ENCODE data around the gene SLC27A1. TPM values are rescaled to one million over a fixed set of nuclear protein-coding genes. Genes with fewer than 3 reads are reported as not detected.

Gene SLC27A1
- polyA plus RNA-seq, 1 of the 3 experiments (the other 2 are of a cell fraction) = 15.0 TPM

GRCh38 chr19:17481986-17482385 lies 11.7 kb downstream of the SLC27A1 start:
- WGBS (ENCODE audit: low lambda C conversion rate) = 95% methylated on average over 7 of the region's 13 CpGs
- ChIA-PET POLR2A (no interaction called here), CTCF (interaction anchor here (1.0 kb wide), 1 partner anchor 15 kb away, joined by 3 read pairs; no protein-coding TSS in a partner anchor)
- Histone ChIP-seq H3K9me3 (no peaks in the 10 kb centered on the region), H2AFZ (ENCODE audit: low read depth) (no peak overlapping the region), H3K9me2 (no peaks in the 10 kb centered on the region), H3F3A (replicated peaks; ENCODE audit: insufficient read depth) (peaks cover 7% of the 10 kb centered on the region), H3K9ac (no peak overlapping the region), H3K4me3 (ENCODE audit: low read depth in 2 of 2, low read length in 1 of 2) (no peak overlapping the region), H3K4me2 (no peak overlapping the region), H4K20me1 (ENCODE audit: insufficient read depth) (peaks cover 4% of the 10 kb centered on the region), H3K4me1 (ENCODE audit: control insufficient read depth in 1 of 2, insufficient read depth in 2 of 2, low read depth in 1 of 2, low read length in 1 of 2) (peaks cover 0 to 12% of the 10 kb centered on the region in 2 experiments; a peak in 1 of 4 replicates), H3K79me2 (ENCODE audit: insufficient read depth) (peaks cover 11% of the 10 kb centered on the region), H3K36me3 (replicated peaks in 1 of 2; ENCODE audit: control insufficient read depth in 1 of 2, insufficient read depth in 2 of 2, low read length in 1 of 2) (no peaks in the 10 kb centered on the region), H3K27me3 (ENCODE audit: insufficient read depth) (no peaks in the 10 kb centered on the region), H3K27ac (ENCODE audit: low read depth in 2 of 2, low read length in 1 of 2) (no peak overlapping the region)
- TF ChIP-seq CHD2 (IDR thresholded peaks at IDR 0.05; ENCODE audit: low read length, partially characterized antibody) (no peak), GATA2 (CRISPR knock-in tag; IDR thresholded peaks at IDR 0.05) (no peak), FOXM1 (IDR thresholded peaks at IDR 0.05; ENCODE audit: low read depth) (no peak), MXI1 (IDR thresholded peaks at IDR 0.05; ENCODE audit: low read depth, low read length) (no peak), USF2 (IDR thresholded peaks at IDR 0.05; ENCODE audit: borderline replicate concordance, low read depth, low read length) (no peak), EP300 (IDR thresholded peaks at IDR 0.05; ENCODE audit: borderline replicate concordance in 1 of 2, low read depth in 1 of 2, low read length in 1 of 2) (no peak), YY1 (IDR thresholded peaks at IDR 0.05; ENCODE audit: low read depth) (no peak), ELF1 (IDR thresholded peaks at IDR 0.05) (no peak), SMC3 (IDR thresholded peaks at IDR 0.05; ENCODE audit: low read depth, low read length) (no peak), TCF12 (IDR thresholded peaks at IDR 0.05) (no peak), JUND (IDR thresholded peaks at IDR 0.05) (no peak), GABPA (IDR thresholded peaks at IDR 0.05; ENCODE audit: low read depth) (no peak)
- TF ChIP-seq, protein P1, sequence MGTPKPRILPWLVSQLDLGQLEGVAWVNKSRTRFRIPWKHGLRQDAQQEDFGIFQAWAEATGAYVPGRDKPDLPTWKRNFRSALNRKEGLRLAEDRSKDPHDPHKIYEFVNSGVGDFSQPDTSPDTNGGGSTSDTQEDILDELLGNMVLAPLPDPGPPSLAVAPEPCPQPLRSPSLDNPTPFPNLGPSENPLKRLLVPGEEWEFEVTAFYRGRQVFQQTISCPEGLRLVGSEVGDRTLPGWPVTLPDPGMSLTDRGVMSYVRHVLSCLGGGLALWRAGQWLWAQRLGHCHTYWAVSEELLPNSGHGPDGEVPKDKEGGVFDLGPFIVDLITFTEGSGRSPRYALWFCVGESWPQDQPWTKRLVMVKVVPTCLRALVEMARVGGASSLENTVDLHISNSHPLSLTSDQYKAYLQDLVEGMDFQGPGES (IDR thresholded peaks at IDR 0.05; ENCODE audit: low read depth, low read length) = no peak
- TF ChIP-seq, protein P2, sequence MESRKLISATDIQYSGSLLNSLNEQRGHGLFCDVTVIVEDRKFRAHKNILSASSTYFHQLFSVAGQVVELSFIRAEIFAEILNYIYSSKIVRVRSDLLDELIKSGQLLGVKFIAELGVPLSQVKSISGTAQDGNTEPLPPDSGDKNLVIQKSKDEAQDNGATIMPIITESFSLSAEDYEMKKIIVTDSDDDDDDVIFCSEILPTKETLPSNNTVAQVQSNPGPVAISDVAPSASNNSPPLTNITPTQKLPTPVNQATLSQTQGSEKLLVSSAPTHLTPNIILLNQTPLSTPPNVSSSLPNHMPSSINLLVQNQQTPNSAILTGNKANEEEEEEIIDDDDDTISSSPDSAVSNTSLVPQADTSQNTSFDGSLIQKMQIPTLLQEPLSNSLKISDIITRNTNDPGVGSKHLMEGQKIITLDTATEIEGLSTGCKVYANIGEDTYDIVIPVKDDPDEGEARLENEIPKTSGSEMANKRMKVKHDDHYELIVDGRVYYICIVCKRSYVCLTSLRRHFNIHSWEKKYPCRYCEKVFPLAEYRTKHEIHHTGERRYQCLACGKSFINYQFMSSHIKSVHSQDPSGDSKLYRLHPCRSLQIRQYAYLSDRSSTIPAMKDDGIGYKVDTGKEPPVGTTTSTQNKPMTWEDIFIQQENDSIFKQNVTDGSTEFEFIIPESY (IDR thresholded peaks at IDR 0.05; ENCODE audit: borderline replicate concordance, low read depth) = no peak
- TF ChIP-seq, protein P3, sequence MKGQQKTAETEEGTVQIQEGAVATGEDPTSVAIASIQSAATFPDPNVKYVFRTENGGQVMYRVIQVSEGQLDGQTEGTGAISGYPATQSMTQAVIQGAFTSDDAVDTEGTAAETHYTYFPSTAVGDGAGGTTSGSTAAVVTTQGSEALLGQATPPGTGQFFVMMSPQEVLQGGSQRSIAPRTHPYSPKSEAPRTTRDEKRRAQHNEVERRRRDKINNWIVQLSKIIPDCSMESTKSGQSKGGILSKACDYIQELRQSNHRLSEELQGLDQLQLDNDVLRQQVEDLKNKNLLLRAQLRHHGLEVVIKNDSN (IDR thresholded peaks at IDR 0.05; ENCODE audit: borderline replicate concordance, low read depth) = no peak
- DNase-seq = no peak
